ENCODE results near the gene MBNL3.
"Not testable (repeated sequence)": the region's sequence is repeated elsewhere in the genome, so short reads cannot be mapped to it uniquely, and the experiment has no call there.

MBNL3 gene

DNA sequence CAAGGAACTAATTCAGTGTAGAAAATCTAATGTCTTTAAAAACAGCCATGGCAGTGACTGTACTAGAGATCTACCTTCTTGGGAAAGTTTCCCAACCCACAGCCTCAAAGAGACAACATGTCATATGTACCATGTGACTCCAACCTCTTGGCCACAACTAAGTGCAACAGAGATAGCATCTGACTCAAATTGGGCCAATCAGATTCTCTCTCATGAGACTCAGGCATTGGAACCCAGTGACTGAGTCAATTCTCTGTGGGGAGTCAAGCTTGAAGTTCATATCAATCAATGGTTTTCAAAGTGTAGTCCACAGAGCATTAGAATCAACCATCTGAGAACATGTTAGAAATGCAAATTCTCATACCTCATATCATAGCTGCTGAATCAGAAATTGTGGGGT lies 123.3 kb downstream of the MBNL3 start:
- no peak overlapping the region for H3K27ac ChIP-seq (ENCODE audit: low read depth, low read length)

GRCh38 chrX:132364313-132364712 lies 124.5 kb downstream of the MBNL3 start:
- Histone ChIP-seq H3K27ac (ENCODE audit: low read depth, low read length) (no peak overlapping the region), H3K9me3 (ENCODE audit: control insufficient read depth in 1 of 2, low read length in 2 of 2) (no peaks in the 10 kb centered on the region), H3K9ac (ENCODE audit: low read depth in 1 of 2, low read length in 2 of 2) (no peak overlapping the region), H3K4me3 (ENCODE audit: low read depth in 1 of 2, low read length in 2 of 2) (no peak overlapping the region), H3K36me3 (ENCODE audit: control insufficient read depth in 1 of 2, insufficient read depth in 2 of 2, low read length in 2 of 2) (no peaks in the 10 kb centered on the region), H3K27me3 (ENCODE audit: control insufficient read depth in 1 of 2, insufficient read depth in 2 of 2, low read length in 2 of 2) (no peaks in the 10 kb centered on the region), H3K4me1 (ENCODE audit: control insufficient read depth in 1 of 2, insufficient read depth in 2 of 2, low read length in 2 of 2) (no peaks in the 10 kb centered on the region)

More for the DNA sequence above, 123.3 kb downstream of the MBNL3 start:
- Histone ChIP-seq H3K9ac (ENCODE audit: low read depth in 1 of 2, low read length in 2 of 2) (no peak overlapping the region), H3K9me3 (ENCODE audit: control insufficient read depth in 1 of 2, low read length in 2 of 2) (no peaks in the 10 kb centered on the region), H3K4me3 (ENCODE audit: low read depth in 1 of 2, low read length in 2 of 2) (no peak overlapping the region), H3K36me3 (ENCODE audit: control insufficient read depth in 1 of 2, insufficient read depth in 2 of 2, low read length in 2 of 2) (no peaks in the 10 kb centered on the region), H3K27me3 (ENCODE audit: control insufficient read depth in 1 of 2, insufficient read depth in 2 of 2, low read length in 2 of 2) (no peaks in the 10 kb centered on the region), H3K4me1 (ENCODE audit: control insufficient read depth in 1 of 2, insufficient read depth in 2 of 2, low read length in 2 of 2) (no peaks in the 10 kb centered on the region)

- no peaks in the 10 kb centered on the region for H3K27me3 ChIP-seq (ENCODE audit: control insufficient read depth in 1 of 2, insufficient read depth in 2 of 2, low read length in 2 of 2)
- no peak overlapping the region for H3K4me3 ChIP-seq (ENCODE audit: low read depth in 1 of 2, low read length in 2 of 2)
- no peaks in the 10 kb centered on the region for H3K9me3 ChIP-seq (ENCODE audit: control insufficient read depth in 1 of 2, low read length in 2 of 2)
- no peak overlapping the region for H3K9ac ChIP-seq (ENCODE audit: low read depth in 1 of 2, low read length in 2 of 2)
- H3K27ac ChIP-seq (ENCODE audit: low read depth, low read length): no peak overlapping the region
- no peaks in the 10 kb centered on the region for H3K4me1 ChIP-seq (ENCODE audit: control insufficient read depth in 1 of 2, insufficient read depth in 2 of 2, low read length in 2 of 2)
- no peaks in the 10 kb centered on the region for H3K36me3 ChIP-seq (ENCODE audit: control insufficient read depth in 1 of 2, insufficient read depth in 2 of 2, low read length in 2 of 2)
Observed at GRCh38 chrX:132353430-132353829, 135.4 kb downstream of the MBNL3 start.

DNA sequence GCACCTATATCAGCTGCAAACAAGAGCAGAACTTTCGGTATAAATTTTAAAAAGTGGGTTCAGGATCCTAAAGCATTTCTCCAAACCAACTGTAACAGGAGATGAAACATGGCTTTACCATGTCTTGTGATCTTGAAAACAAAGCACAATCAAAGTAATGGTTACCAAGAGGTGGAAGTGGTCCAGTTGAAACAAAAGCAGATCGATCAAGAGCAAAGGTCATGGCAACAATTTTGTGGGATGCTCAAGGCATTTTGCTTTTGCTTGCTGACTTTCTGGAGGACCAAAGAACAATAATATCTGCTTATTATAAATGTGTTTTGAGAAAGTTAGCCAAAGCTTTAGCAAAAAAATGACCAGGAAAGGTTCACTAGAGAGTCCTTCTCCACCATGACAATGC lies 152.7 kb downstream of the MBNL3 start:
- Histone ChIP-seq H3K27me3 (ENCODE audit: control insufficient read depth in 1 of 2, insufficient read depth in 2 of 2, low read length in 2 of 2) (no peaks in the 10 kb centered on the region), H3K4me1 (ENCODE audit: control insufficient read depth in 1 of 2, insufficient read depth in 2 of 2, low read length in 2 of 2) (no peaks in the 10 kb centered on the region)

DNA sequence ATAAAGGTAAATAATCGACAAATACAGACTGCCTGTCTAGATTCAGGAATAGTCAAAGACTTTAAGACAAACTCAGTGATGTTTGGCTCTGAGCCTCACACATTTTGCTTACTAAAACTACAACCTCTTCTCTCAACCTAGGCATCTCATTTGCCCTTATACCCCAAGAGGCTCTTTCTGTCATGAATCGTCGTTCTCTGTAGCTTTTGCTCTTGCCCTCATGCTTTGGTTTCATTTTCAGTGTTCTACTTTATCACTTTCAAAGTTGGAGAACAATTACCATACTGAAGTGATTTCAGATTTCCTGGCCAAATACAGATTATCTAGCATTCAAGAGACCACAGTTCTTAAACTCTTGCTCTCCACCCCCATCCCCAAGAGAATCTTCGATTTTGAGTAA lies 155.5 kb downstream of the MBNL3 start:
- Histone ChIP-seq H3K36me3 (ENCODE audit: control insufficient read depth in 1 of 2, insufficient read depth in 2 of 2, low read length in 2 of 2) (no peaks in the 10 kb centered on the region), H3K27ac (ENCODE audit: low read depth, low read length) (no peak overlapping the region), H3K4me1 (ENCODE audit: control insufficient read depth in 1 of 2, insufficient read depth in 2 of 2, low read length in 2 of 2) (no peaks in the 10 kb centered on the region), H3K4me3 (ENCODE audit: low read depth in 1 of 2, low read length in 2 of 2) (no peak overlapping the region), H3K27me3 (ENCODE audit: control insufficient read depth in 1 of 2, insufficient read depth in 2 of 2, low read length in 2 of 2) (no peaks in the 10 kb centered on the region), H3K9ac (ENCODE audit: low read depth in 1 of 2, low read length in 2 of 2) (no peak overlapping the region), H3K9me3 (ENCODE audit: control insufficient read depth in 1 of 2, low read length in 2 of 2) (no peaks in the 10 kb centered on the region)

More for the DNA sequence above, 152.7 kb downstream of the MBNL3 start:
- no peak overlapping the region for H3K27ac ChIP-seq (ENCODE audit: low read depth, low read length)
- H3K9me3 ChIP-seq (ENCODE audit: control insufficient read depth in 1 of 2, low read length in 2 of 2): no peaks in the 10 kb centered on the region
- no peaks in the 10 kb centered on the region for H3K36me3 ChIP-seq (ENCODE audit: control insufficient read depth in 1 of 2, insufficient read depth in 2 of 2, low read length in 2 of 2)
- H3K4me3 ChIP-seq (ENCODE audit: low read depth in 1 of 2, low read length in 2 of 2): no peak overlapping the region
- no peak overlapping the region for H3K9ac ChIP-seq (ENCODE audit: low read depth in 1 of 2, low read length in 2 of 2)

DNA sequence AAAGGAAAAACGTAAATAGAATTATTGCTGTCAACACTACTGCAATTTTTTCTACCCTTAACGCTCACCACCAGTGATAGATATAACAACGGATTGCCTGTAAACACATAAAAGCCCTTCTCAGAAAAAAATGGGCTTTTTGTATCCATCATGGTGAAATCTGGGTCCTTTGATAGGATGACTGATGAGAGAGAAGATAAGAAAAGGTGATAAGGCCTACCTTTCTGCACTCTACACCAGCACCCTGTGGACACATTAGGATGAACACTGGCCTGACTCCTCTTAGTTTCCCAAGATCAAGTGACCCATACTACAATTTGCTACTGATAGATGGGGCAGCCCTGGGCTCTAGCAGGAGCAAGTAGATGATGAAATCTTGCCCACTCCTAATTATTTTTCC lies 157.3 kb downstream of the MBNL3 start:
- H3K9ac ChIP-seq (ENCODE audit: low read depth in 1 of 2, low read length in 2 of 2): no peak overlapping the region
- H3K27me3 ChIP-seq (ENCODE audit: control insufficient read depth in 1 of 2, insufficient read depth in 2 of 2, low read length in 2 of 2): no peaks in the 10 kb centered on the region

DNA sequence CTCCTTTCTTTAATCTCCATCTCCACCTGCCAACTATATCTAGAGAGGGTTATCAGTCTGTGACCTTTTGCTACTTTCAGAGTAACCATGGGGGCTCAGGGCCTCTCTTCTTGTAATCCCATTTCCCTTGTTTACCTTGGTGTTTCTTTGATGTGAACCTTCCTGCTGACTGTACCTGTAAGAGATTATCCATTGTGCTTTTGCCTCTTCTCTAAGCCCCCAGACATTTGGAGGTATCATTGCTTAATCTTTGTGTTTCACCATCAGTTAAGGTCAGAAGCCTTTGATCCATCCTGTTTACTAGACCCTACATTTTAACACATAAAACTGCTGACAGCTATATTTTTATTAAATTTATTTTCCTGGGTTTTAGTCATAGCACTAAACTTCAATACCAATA lies 157.8 kb downstream of the MBNL3 start:
- H3K4me1 ChIP-seq (ENCODE audit: control insufficient read depth in 1 of 2, insufficient read depth in 2 of 2, low read length in 2 of 2): no peaks in the 10 kb centered on the region
- no peak overlapping the region for H3K9ac ChIP-seq (ENCODE audit: low read depth in 1 of 2, low read length in 2 of 2)
- H3K27me3 ChIP-seq (ENCODE audit: control insufficient read depth in 1 of 2, insufficient read depth in 2 of 2, low read length in 2 of 2): no peaks in the 10 kb centered on the region
- no peak overlapping the region for H3K27ac ChIP-seq (ENCODE audit: low read depth, low read length)
- H3K36me3 ChIP-seq (ENCODE audit: control insufficient read depth in 1 of 2, insufficient read depth in 2 of 2, low read length in 2 of 2): no peaks in the 10 kb centered on the region
- no peak overlapping the region for H3K4me3 ChIP-seq (ENCODE audit: low read depth in 1 of 2, low read length in 2 of 2)
- H3K9me3 ChIP-seq (ENCODE audit: control insufficient read depth in 1 of 2, low read length in 2 of 2): no peaks in the 10 kb centered on the region

More for the DNA sequence above, 157.3 kb downstream of the MBNL3 start:
- no peaks in the 10 kb centered on the region for H3K9me3 ChIP-seq (ENCODE audit: control insufficient read depth in 1 of 2, low read length in 2 of 2)
- no peak overlapping the region for H3K27ac ChIP-seq (ENCODE audit: low read depth, low read length)
- no peaks in the 10 kb centered on the region for H3K4me1 ChIP-seq (ENCODE audit: control insufficient read depth in 1 of 2, insufficient read depth in 2 of 2, low read length in 2 of 2)
- H3K4me3 ChIP-seq (ENCODE audit: low read depth in 1 of 2, low read length in 2 of 2): no peak overlapping the region
- H3K36me3 ChIP-seq (ENCODE audit: control insufficient read depth in 1 of 2, insufficient read depth in 2 of 2, low read length in 2 of 2): no peaks in the 10 kb centered on the region

- Histone ChIP-seq H3K4me3 (ENCODE audit: low read depth in 1 of 2, low read length in 2 of 2) (no peak overlapping the region), H3K9me3 (ENCODE audit: control insufficient read depth in 1 of 2, low read length in 2 of 2) (no peaks in the 10 kb centered on the region), H3K4me1 (ENCODE audit: control insufficient read depth in 1 of 2, insufficient read depth in 2 of 2, low read length in 2 of 2) (no peaks in the 10 kb centered on the region), H3K27me3 (ENCODE audit: control insufficient read depth in 1 of 2, insufficient read depth in 2 of 2, low read length in 2 of 2) (no peaks in the 10 kb centered on the region), H3K36me3 (ENCODE audit: control insufficient read depth in 1 of 2, insufficient read depth in 2 of 2, low read length in 2 of 2) (no peaks in the 10 kb centered on the region), H3K9ac (ENCODE audit: low read depth in 1 of 2, low read length in 2 of 2) (no peak overlapping the region), H3K27ac (ENCODE audit: low read depth, low read length) (no peak overlapping the region)
Observed at GRCh38 chrX:132330156-132330729, 158.6 kb downstream of the MBNL3 start.

DNA sequence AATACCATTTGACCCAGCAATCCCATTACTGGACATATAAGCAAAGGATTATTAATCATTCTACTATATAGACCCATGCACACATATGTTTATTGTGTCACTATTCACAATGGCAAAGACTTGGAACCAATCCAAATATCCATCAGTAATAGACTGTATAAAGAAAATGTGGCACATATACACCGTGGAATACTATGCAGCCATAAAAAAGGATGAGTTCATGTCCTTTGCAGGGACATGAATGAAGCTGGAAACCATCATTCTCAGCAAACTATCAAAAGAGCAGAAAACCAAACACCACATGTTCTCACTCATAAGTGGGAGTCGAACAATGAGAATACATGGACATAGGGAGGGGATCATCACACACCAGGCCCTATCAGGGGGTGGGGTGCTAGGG lies 161.9 kb downstream of the MBNL3 start:
- not testable (repeated sequence) for H3K9ac ChIP-seq (ENCODE audit: low read depth in 1 of 2, low read length in 2 of 2); H3K27ac ChIP-seq (ENCODE audit: low read depth, low read length); H3K9me3 ChIP-seq (ENCODE audit: control insufficient read depth in 1 of 2, low read length in 2 of 2); H3K27me3 ChIP-seq (ENCODE audit: control insufficient read depth in 1 of 2, insufficient read depth in 2 of 2, low read length in 2 of 2); H3K4me1 ChIP-seq (ENCODE audit: control insufficient read depth in 1 of 2, insufficient read depth in 2 of 2, low read length in 2 of 2); H3K4me3 ChIP-seq (ENCODE audit: low read depth in 1 of 2, low read length in 2 of 2); H3K36me3 ChIP-seq (ENCODE audit: control insufficient read depth in 1 of 2, insufficient read depth in 2 of 2, low read length in 2 of 2)
